ENCODE measurements around the gene EDC4.
"Not testable (repeated sequence)": the region's sequence is repeated elsewhere in the genome, so short reads cannot be mapped to it uniquely, and the experiment has no call there.

EDC4 gene

DNA sequence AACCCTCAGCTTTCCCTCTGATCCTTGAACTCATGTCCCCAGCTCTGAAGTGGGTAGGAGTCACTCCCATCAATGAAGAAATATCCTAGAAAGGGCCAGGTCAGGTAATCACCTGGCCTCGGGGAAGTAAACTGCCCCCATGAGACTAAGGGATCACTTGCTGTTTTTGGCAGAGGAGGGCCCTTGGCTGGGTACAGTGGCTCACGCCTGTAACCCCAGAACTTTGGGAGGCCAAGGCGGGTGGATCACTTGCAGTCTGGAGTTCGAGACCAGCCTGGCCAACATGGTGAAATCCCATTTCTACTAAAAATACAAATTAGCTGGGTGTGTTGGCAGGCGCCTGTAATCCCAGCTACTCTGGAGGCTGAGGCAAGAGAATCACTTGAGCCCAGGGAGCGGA lies 8.8 kb upstream of the EDC4 start:
- not testable (repeated sequence) for H2AFZ ChIP-seq (ENCODE audit: low read length); H2BK5ac ChIP-seq (ENCODE audit: low read length); H3K9me3 ChIP-seq (replicated peaks in 1 of 2; ENCODE audit: control insufficient read depth in 2 of 2, insufficient read depth in 1 of 2, low read depth in 1 of 2, low read length in 2 of 2); H3K4ac ChIP-seq (ENCODE audit: low read length); H2BK15ac ChIP-seq (ENCODE audit: low read length); H3K27me3 ChIP-seq (ENCODE audit: control insufficient read depth in 3 of 3, insufficient read depth in 3 of 3, low read depth in 1 of 3, low read length in 3 of 3); H3K27ac ChIP-seq (replicated peaks; ENCODE audit: low read length); DNase-seq (ENCODE audit: low spot score); H2AK5ac ChIP-seq (ENCODE audit: low read depth, low read length); H3K9ac ChIP-seq (ENCODE audit: low read depth, low read length, poor library complexity); H3K4me1 ChIP-seq (ENCODE audit: control insufficient read depth in 2 of 2, insufficient read depth in 1 of 2, low read depth in 1 of 2, low read length in 2 of 2); H2BK120ac ChIP-seq (ENCODE audit: low read depth, low read length); H3K18ac ChIP-seq (ENCODE audit: low read length); H3K14ac ChIP-seq (ENCODE audit: low read length); H3K23ac ChIP-seq (ENCODE audit: low read depth, low read length, poor library complexity); H3K4me3 ChIP-seq (ENCODE audit: low read length in 2 of 2); H3K4me2 ChIP-seq (ENCODE audit: insufficient read depth, low read length, poor library complexity, severe bottlenecking); H2BK12ac ChIP-seq (ENCODE audit: low read length); H4K91ac ChIP-seq (ENCODE audit: low read depth, low read length, poor library complexity); H4K8ac ChIP-seq (ENCODE audit: low read depth, low read length)
- H3K36me3 ChIP-seq (replicated peaks in 1 of 2; ENCODE audit: control insufficient read depth in 2 of 2, insufficient read depth in 2 of 2, low read length in 2 of 2) = peaks cover 31 to 92% of the 10 kb centered on the region in 2 donors
- peaks cover 15% of the 10 kb centered on the region for H3K79me1 ChIP-seq (ENCODE audit: low read depth, low read length)
- no CpG with 5 or more reads among the region's 6 CpGs for WGBS, 2 donors (ENCODE audit: extremely low coverage in 2 of 2, insufficient read length in 2 of 2, insufficient replicate concordance in 1 of 2)

DNA sequence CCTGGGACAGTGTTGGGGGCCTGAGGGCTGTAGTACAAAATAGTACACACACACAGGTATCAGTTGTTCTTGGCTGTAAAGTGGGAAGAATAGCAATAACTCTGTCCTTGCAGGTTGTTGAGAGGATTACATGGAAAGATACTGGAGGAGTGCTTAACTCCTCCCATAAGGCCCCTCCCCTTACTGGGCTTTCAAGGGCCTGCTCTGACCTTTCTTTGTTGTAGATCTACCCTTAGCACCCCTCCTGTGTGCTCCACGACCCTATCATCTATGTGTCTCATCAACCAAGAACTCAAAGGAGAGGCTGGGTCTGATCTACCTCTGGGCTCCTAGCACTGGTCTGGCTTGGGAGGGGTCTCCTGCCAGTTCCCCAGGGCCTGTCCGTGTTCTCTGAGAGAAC lies 8.3 kb upstream of the EDC4 start:
- Histone ChIP-seq H2BK5ac (ENCODE audit: low read length) (no peak overlapping the region), H3K4me2 (ENCODE audit: insufficient read depth, low read length, poor library complexity, severe bottlenecking) (no peak overlapping the region), H3K9me3 (replicated peaks in 1 of 2; ENCODE audit: control insufficient read depth in 2 of 2, insufficient read depth in 1 of 2, low read depth in 1 of 2, low read length in 2 of 2) (no peaks in the 10 kb centered on the region), H3K4ac (ENCODE audit: low read length) (no peak overlapping the region), H3K36me3 (replicated peaks in 1 of 2; ENCODE audit: control insufficient read depth in 2 of 2, insufficient read depth in 2 of 2, low read length in 2 of 2) (peaks cover 31 to 91% of the 10 kb centered on the region in 2 donors), H3K23ac (ENCODE audit: low read depth, low read length, poor library complexity) (no peak overlapping the region), H3K18ac (ENCODE audit: low read length) (no peak overlapping the region), H4K8ac (ENCODE audit: low read depth, low read length) (no peak overlapping the region), H2BK120ac (ENCODE audit: low read depth, low read length) (no peak overlapping the region), H3K9ac (ENCODE audit: low read depth, low read length, poor library complexity) (no peak overlapping the region), H3K4me1 (ENCODE audit: control insufficient read depth in 2 of 2, insufficient read depth in 1 of 2, low read depth in 1 of 2, low read length in 2 of 2) (peaks cover 0 to 5% of the 10 kb centered on the region in 2 donors), H3K14ac (ENCODE audit: low read length) (no peak overlapping the region), H3K27me3 (ENCODE audit: control insufficient read depth in 3 of 3, insufficient read depth in 3 of 3, low read depth in 1 of 3, low read length in 3 of 3) (no peaks in the 10 kb centered on the region), H2AFZ (ENCODE audit: low read length) (no peak overlapping the region), H2BK12ac (ENCODE audit: low read length) (no peak overlapping the region), H4K91ac (ENCODE audit: low read depth, low read length, poor library complexity) (no peak overlapping the region), H3K4me3 (ENCODE audit: low read length in 2 of 2) (no peak overlapping the region), H3K79me1 (ENCODE audit: low read depth, low read length) (peaks cover 15% of the 10 kb centered on the region), H2BK15ac (ENCODE audit: low read length) (no peak overlapping the region), H3K27ac (replicated peaks; ENCODE audit: low read length) (no peak overlapping the region), H2AK5ac (ENCODE audit: low read depth, low read length) (no peak overlapping the region)
- DNase-seq (ENCODE audit: low spot score) = no peak
- WGBS, 2 donors (ENCODE audit: extremely low coverage in 2 of 2, insufficient read length in 2 of 2, insufficient replicate concordance in 1 of 2) = no CpG with 5 or more reads among the region's 2 CpGs

DNA sequence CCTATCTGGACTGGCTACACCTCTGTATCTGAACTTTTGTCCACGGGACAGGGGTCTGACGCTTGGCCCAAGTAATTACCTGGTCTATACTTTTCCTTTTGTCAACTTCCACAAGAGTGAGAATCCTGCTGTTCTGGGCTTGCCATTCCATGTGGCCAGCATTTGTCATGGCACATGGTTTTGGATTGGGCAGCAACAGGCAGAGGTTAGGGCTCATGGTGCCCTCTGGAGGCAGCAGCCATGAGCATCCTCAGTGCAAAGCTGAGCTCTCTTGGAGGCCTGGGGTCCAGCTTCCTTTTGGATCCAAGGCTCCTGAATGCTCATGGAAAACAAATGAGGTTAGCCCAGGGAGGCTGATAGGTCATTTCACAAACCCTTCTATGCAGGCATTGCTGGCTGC lies 7.5 kb upstream of the EDC4 start:
- Histone ChIP-seq H3K9me3 (replicated peaks in 1 of 2; ENCODE audit: control insufficient read depth in 2 of 2, insufficient read depth in 1 of 2, low read depth in 1 of 2, low read length in 2 of 2) (no peaks in the 10 kb centered on the region), H3K4me1 (ENCODE audit: control insufficient read depth in 2 of 2, insufficient read depth in 1 of 2, low read depth in 1 of 2, low read length in 2 of 2) (peaks cover 0 to 5% of the 10 kb centered on the region in 2 donors), H3K23ac (ENCODE audit: low read depth, low read length, poor library complexity) (no peak overlapping the region), H4K91ac (ENCODE audit: low read depth, low read length, poor library complexity) (no peak overlapping the region), H2BK120ac (ENCODE audit: low read depth, low read length) (no peak overlapping the region), H3K4ac (ENCODE audit: low read length) (no peak overlapping the region), H2BK5ac (ENCODE audit: low read length) (no peak overlapping the region), H2BK15ac (ENCODE audit: low read length) (no peak overlapping the region), H3K18ac (ENCODE audit: low read length) (no peak overlapping the region), H3K27me3 (ENCODE audit: control insufficient read depth in 3 of 3, insufficient read depth in 3 of 3, low read depth in 1 of 3, low read length in 3 of 3) (no peaks in the 10 kb centered on the region), H4K8ac (ENCODE audit: low read depth, low read length) (no peak overlapping the region), H2AK5ac (ENCODE audit: low read depth, low read length) (no peak overlapping the region), H3K14ac (ENCODE audit: low read length) (no peak overlapping the region), H3K9ac (ENCODE audit: low read depth, low read length, poor library complexity) (no peak overlapping the region), H3K36me3 (replicated peaks in 1 of 2; ENCODE audit: control insufficient read depth in 2 of 2, insufficient read depth in 2 of 2, low read length in 2 of 2) (peaks cover 36 to 95% of the 10 kb centered on the region in 2 donors), H2AFZ (ENCODE audit: low read length) (no peak overlapping the region), H3K27ac (replicated peaks; ENCODE audit: low read length) (no peak overlapping the region), H3K79me1 (ENCODE audit: low read depth, low read length) (peaks cover 15% of the 10 kb centered on the region), H2BK12ac (ENCODE audit: low read length) (no peak overlapping the region), H3K4me2 (ENCODE audit: insufficient read depth, low read length, poor library complexity, severe bottlenecking) (no peak overlapping the region), H3K4me3 (ENCODE audit: low read length in 2 of 2) (no peak overlapping the region)
- no CpG with 5 or more reads among the region's 2 CpGs for WGBS, 2 donors (ENCODE audit: extremely low coverage in 2 of 2, insufficient read length in 2 of 2, insufficient replicate concordance in 1 of 2)
- no peak for DNase-seq (ENCODE audit: low spot score)

DNA sequence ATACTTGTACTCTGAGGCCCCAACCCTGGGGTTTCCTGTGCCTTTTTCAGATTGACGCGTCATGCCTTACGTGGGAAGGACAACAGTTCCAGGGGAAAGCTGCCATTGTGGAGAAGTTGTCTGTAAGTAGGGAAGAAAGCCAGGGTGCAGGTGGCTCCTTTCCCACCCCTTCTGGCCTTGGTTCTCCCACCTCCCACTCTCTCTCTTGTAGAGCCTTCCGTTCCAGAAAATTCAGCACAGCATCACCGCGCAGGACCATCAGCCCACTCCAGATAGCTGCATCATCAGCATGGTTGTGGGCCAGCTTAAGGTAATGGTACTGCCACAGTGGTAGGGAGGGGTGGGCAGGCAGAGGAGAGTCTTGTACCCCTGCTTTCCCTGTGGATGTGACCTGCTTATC lies 4.6 kb upstream of the EDC4 start:
- peaks cover 32 to 87% of the 10 kb centered on the region in 2 donors for H3K36me3 ChIP-seq (replicated peaks in 1 of 2; ENCODE audit: control insufficient read depth in 2 of 2, insufficient read depth in 2 of 2, low read length in 2 of 2)
- no peak overlapping the region for H3K27ac ChIP-seq (replicated peaks; ENCODE audit: low read length)
- peak overlapping the region; percentile 35 for H4K91ac ChIP-seq (ENCODE audit: low read depth, low read length, poor library complexity)
- no peak overlapping the region for H3K4ac ChIP-seq (ENCODE audit: low read length)
- no peak overlapping the region for H2BK15ac ChIP-seq (ENCODE audit: low read length)
- no peak overlapping the region for H3K4me2 ChIP-seq (ENCODE audit: insufficient read depth, low read length, poor library complexity, severe bottlenecking)
- peaks cover 3% of the 10 kb centered on the region for H3K79me1 ChIP-seq (ENCODE audit: low read depth, low read length)
- no peak overlapping the region for H3K23ac ChIP-seq (ENCODE audit: low read depth, low read length, poor library complexity)
- H4K8ac ChIP-seq (ENCODE audit: low read depth, low read length) = no peak overlapping the region
- H2BK5ac ChIP-seq (ENCODE audit: low read length) = no peak overlapping the region
- H2BK12ac ChIP-seq (ENCODE audit: low read length) = no peak overlapping the region
- WGBS, 2 donors (ENCODE audit: extremely low coverage in 2 of 2, insufficient read length in 2 of 2, insufficient replicate concordance in 1 of 2) = no CpG with 5 or more reads among the region's 6 CpGs
- DNase-seq (ENCODE audit: low spot score) = no peak
- no peak overlapping the region for H3K18ac ChIP-seq (ENCODE audit: low read length)
- no peaks in the 10 kb centered on the region for H3K9me3 ChIP-seq (replicated peaks in 1 of 2; ENCODE audit: control insufficient read depth in 2 of 2, insufficient read depth in 1 of 2, low read depth in 1 of 2, low read length in 2 of 2)
- no peaks in the 10 kb centered on the region for H3K27me3 ChIP-seq (ENCODE audit: control insufficient read depth in 3 of 3, insufficient read depth in 3 of 3, low read depth in 1 of 3, low read length in 3 of 3)
- H2AFZ ChIP-seq (ENCODE audit: low read length) = no peak overlapping the region
- no peak overlapping the region for H3K9ac ChIP-seq (ENCODE audit: low read depth, low read length, poor library complexity)
- H2BK120ac ChIP-seq (ENCODE audit: low read depth, low read length) = no peak overlapping the region
- H3K4me3 ChIP-seq (ENCODE audit: low read length in 2 of 2) = peak overlapping the region in 1 of 2 donors; percentile 13
- H3K14ac ChIP-seq (ENCODE audit: low read length) = no peak overlapping the region
- peaks cover 0 to 6% of the 10 kb centered on the region in 2 donors for H3K4me1 ChIP-seq (ENCODE audit: control insufficient read depth in 2 of 2, insufficient read depth in 1 of 2, low read depth in 1 of 2, low read length in 2 of 2)
- no peak overlapping the region for H2AK5ac ChIP-seq (ENCODE audit: low read depth, low read length)
